Stimulated activated CD4-positive, alpha-beta T cell treated with anti-CD3 and anti-CD28 coated beads, Interleukin-12 subunit alpha, Interleukin-12 subunit beta, amount 100 ng/mL, for 4 hours (primary cell): ENCODE data around the gene GAS5.
A peak's percentile ranks its signal among the peaks of the same experiment; 100 is the strongest.
"Not testable (repeated sequence)": the region's sequence is repeated elsewhere in the genome, so short reads cannot be mapped to it uniquely, and the experiment has no call there.

Experiments
- DNase-seq: peaks from one replicate; pipeline ENCODE4 v3.0.0-alpha.2; 2020

GAS5 gene

GRCh38 chr1:173868266-173869020 is 654 bp upstream of the GAS5 start, which contains the start of gene ZBTB37:
Gene ZBTB37, plus strand, starts transcription at chr1:173868380. Its CDS starts 1,846 bp downstream, at chr1:173870226.
- DNase-seq, result peak; percentile 96

- no peak for DNase-seq
Measured at GRCh38 chr1:173867141-173867752, 542 bp downstream of the GAS5 start.

GRCh38 chr1:173866413-173867115 is 1.2 kb downstream of the GAS5 start:
- DNase-seq, result no peak

GRCh38 chr1:173865468-173866164 is 2.2 kb downstream of the GAS5 start:
- DNase-seq, result no peak

- no peak for DNase-seq
Measured at GRCh38 chr1:173864179-173864867, 3.5 kb downstream of the GAS5 start.

- DNase-seq, result no peak
Measured at GRCh38 chr1:173863224-173864161, 4.3 kb downstream of the GAS5 start.

- DNase-seq, result no peak
Measured at GRCh38 chr1:173862769-173863223, 5.0 kb downstream of the GAS5 start.

- DNase-seq, result peak; percentile 39
Measured at GRCh38 chr1:173862146-173862768, 5.5 kb downstream of the GAS5 start.

- DNase-seq, result peak; percentile 31
Measured at GRCh38 chr1:173861731-173862145, 6.1 kb downstream of the GAS5 start.

GRCh38 chr1:173860065-173860464 is 7.7 kb downstream of the GAS5 start:
- DNase-seq, result no peak

- DNase-seq, result not testable (repeated sequence)
Measured at GRCh38 chr1:173859547-173859946, 8.2 kb downstream of the GAS5 start.

GRCh38 chr1:173857363-173857917 is 10.3 kb downstream of the GAS5 start:
- DNase-seq, result no peak

GRCh38 chr1:173856903-173857302 is 10.9 kb downstream of the GAS5 start:
- DNase-seq, result no peak

- DNase-seq, result no peak
Measured at GRCh38 chr1:173856014-173856413, 11.8 kb downstream of the GAS5 start.

- DNase-seq, result no peak
Measured at GRCh38 chr1:173853074-173853473, 14.7 kb downstream of the GAS5 start.

GRCh38 chr1:173852105-173852504 is 15.7 kb downstream of the GAS5 start:
- DNase-seq, result no peak

GRCh38 chr1:173832748-173833147 is 35.0 kb downstream of the GAS5 start:
- DNase-seq, result no peak

- no peak for DNase-seq
Measured at GRCh38 chr1:173827611-173828010, 40.2 kb downstream of the GAS5 start.

- peak; percentile 76 for DNase-seq
Measured at GRCh38 chr1:173824315-173825081, 43.3 kb downstream of the GAS5 start, which contains the start of the genes CENPL and DARS2. Gene CENPL, minus strand, starts transcription at chr1:173824883. Its CDS starts 13,584 bp downstream, at chr1:173811299. Gene DARS2, plus strand, starts transcription at chr1:173824673. Its CDS starts 557 bp downstream, at chr1:173825230.
